Nephron (organoid): Measurements from ENCODE around the gene ARSG.

Source experiments
- H3K27ac Mint-ChIP-seq, 3 experiments: 2 replicates each; pipeline ENCODE4 v1.8.0; 2020; ENCODE audit warnings: mixed read lengths in 3 of 3, mild to moderate bottlenecking in 2 of 3, moderate library complexity in 1 of 3
- H3K27me3 Mint-ChIP-seq: 2 replicates; pipeline ENCODE4 v1.8.0; 2021; ENCODE audit warnings: low read depth, mild to moderate bottlenecking, moderate library complexity, mixed read lengths
- H3K36me3 Mint-ChIP-seq: 2 replicates; pipeline ENCODE4 v1.8.0; 2020; ENCODE audit warnings: low read depth, mixed read lengths
- H3K4me1 Mint-ChIP-seq: 2 replicates; pipeline ENCODE4 v1.8.0; 2020; ENCODE audit warnings: mixed read lengths
- H3K4me3 Mint-ChIP-seq, 3 experiments: 2 replicates each; pipeline ENCODE4 v1.8.0; 2020; ENCODE audit warnings: mild to moderate bottlenecking in 3 of 3, mixed read lengths in 3 of 3, moderate library complexity in 2 of 3
- H3K9me3 Mint-ChIP-seq: 2 replicates; pipeline ENCODE4 v1.8.0; 2020; ENCODE audit warnings: mixed read lengths
- CTCF ChIP-seq, 3 experiments: fragments of 200-600 bp; sonication (generic); IDR thresholded peaks; one replicate each; pipeline ENCODE4 v1.5.0; 2021; ENCODE audit warnings: antibody characterized with exemption in 3 of 3; ENCODE audit not compliant: unreplicated experiment in 3 of 3

The ARSG gene

DNA sequence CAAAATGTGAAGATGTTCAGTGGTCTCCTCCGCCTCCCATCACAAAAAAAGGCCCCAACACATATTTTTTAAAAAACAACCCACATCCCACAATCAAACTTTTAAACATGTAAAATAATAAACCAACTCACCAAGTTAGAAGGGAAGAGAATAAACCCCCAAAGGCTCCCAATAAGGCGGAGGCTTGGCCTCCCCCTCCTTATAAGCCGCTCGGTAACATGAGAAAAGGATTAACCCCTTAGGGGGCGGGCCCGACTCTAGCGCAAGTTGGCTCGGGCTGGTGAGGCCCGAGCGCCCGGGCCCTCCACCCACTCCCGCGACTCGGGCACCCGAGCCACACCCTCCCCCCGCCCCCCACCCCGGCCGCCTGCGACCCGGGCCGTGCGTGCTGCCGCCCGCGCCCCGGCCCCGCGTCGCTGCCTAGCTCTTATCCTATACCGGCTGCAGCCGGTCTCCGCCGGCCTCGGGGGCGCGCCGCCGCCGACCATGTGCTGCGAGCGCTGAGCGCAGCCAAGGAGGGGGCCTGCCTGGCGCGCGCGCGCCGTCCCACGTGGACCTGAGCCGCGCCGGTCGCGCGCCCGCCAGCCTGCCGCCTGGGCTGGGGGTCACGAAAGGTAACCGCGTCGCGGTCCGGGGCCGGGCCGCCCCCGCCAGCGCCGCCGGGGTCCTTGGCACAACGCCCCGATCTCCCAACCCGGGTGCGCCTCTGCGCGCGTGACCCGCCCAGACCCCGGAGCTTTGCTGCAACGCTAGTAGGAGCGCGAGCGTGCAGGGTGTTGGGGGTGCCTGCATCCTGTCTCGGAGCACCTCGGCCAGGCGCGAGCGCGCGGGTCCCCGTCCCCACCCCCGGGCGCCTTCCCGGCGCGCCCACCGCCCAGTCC is at the start of gene ARSG, which contains the start of gene SLC16A6:
Gene ARSG, plus strand, starts transcription at position 541 of the 881 bp plus-strand sequence. CDS start 15,999 bp downstream, outside the sequence.
Gene SLC16A6, minus strand, starts transcription at position 173 of the 881 bp plus-strand sequence. CDS start 12,807 bp downstream, outside the sequence.
- no peak for TF ChIP-seq CTCF (IDR thresholded peaks at IDR 0.05; ENCODE audit: unreplicated experiment in 3 of 3)
- peak within 1 kb of the TSS; percentile 84 to 89 (median 88) for H3K4me3 Mint-ChIP-seq
- H3K9me3 Mint-ChIP-seq = no peaks in the 10 kb centered on the region
- H3K27me3 Mint-ChIP-seq = peaks cover 77% of the 10 kb centered on the region
- no peak within 1 kb of the TSS for H3K27ac Mint-ChIP-seq
- peaks cover 11% of the 10 kb centered on the region for H3K4me1 Mint-ChIP-seq
- no peaks in the 10 kb centered on the region for H3K36me3 Mint-ChIP-seq

- peaks cover 14% of the 10 kb centered on the region for H3K4me1 Mint-ChIP-seq
- H3K36me3 Mint-ChIP-seq = no peaks in the 10 kb centered on the region
- no peak for TF ChIP-seq CTCF (IDR thresholded peaks at IDR 0.05; ENCODE audit: unreplicated experiment in 3 of 3)
- H3K27ac Mint-ChIP-seq = peak overlapping the region; percentile 70 to 86 (median 86)
- H3K4me3 Mint-ChIP-seq = peak overlapping the region; percentile 82 to 95 (median 88)
- H3K27me3 Mint-ChIP-seq = no peaks in the 10 kb centered on the region
- H3K9me3 Mint-ChIP-seq = no peaks in the 10 kb centered on the region
Measured at GRCh38 chr17:68246271-68247028, 44.8 kb upstream of the ARSG start.

DNA sequence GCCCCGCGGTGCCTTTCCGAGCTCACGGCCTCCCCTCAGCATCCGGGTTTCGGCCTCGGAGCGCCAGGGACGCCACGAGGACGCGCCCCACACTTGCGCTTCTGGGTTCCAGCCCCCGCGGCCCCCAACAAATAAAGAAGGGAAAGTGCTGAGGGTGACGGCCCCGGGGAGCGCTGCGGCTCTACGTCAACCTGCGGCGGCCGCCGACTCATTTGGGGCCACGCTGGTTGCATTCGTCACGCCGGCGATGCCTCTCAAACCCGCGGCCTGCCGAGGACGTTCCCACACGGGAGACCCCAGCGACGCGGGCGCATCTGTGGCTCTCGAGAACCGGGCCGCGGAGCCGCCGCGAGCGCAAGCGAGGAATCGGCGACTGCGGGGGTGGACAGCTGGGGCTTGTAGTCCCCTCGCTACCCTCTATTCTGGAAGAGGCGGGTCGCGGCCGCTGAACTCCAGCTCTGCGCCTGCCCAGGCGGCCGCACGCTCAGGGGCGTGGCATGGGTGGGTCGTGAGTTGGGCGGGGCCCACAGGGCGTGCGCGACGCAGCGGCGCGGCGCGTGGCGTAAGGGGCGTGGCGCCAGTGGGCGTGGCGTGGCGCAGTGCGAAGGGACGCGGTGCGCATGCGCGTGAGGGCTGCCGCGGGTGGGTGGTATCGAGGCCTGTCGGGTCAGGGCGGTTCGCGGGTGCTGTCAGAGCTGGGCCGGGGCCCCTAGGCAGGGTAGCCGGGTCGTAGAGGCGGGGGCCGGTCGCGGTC is 43.7 kb upstream of the ARSG start, which contains the start of gene AMZ2:
Gene AMZ2, plus strand, starts transcription at position 599 of the 754 bp plus-strand sequence. CDS start 2,145 bp downstream, outside the sequence.
- peaks cover 14% of the 10 kb centered on the region for H3K4me1 Mint-ChIP-seq
- H3K9me3 Mint-ChIP-seq = no peaks in the 10 kb centered on the region
- peaks cover 5% of the 10 kb centered on the region for H3K36me3 Mint-ChIP-seq
- peak within 1 kb of the TSS; percentile 86 to 87 (median 87) for H3K27ac Mint-ChIP-seq
- TF ChIP-seq CTCF (IDR thresholded peaks at IDR 0.05; ENCODE audit: unreplicated experiment in 3 of 3) = no peak
- H3K27me3 Mint-ChIP-seq = no peaks in the 10 kb centered on the region
- peak within 1 kb of the TSS; percentile 82 to 95 (median 88) for H3K4me3 Mint-ChIP-seq

GRCh38 chr17:68248199-68248825 is 43.0 kb upstream of the ARSG start:
- Mint-ChIP-seq H3K4me1 (peaks cover 14% of the 10 kb centered on the region), H3K27me3 (no peaks in the 10 kb centered on the region), H3K36me3 (peaks cover 11% of the 10 kb centered on the region), H3K9me3 (no peaks in the 10 kb centered on the region), H3K4me3 (peak overlapping the region; percentile 82 to 95 (median 88)), H3K27ac (peak overlapping the region; percentile 86 to 87 (median 87))
- no peak for TF ChIP-seq CTCF (IDR thresholded peaks at IDR 0.05; ENCODE audit: unreplicated experiment in 3 of 3)

- Mint-ChIP-seq H3K27ac (peak overlapping the region; percentile 86 to 87 (median 87)), H3K36me3 (peaks cover 14% of the 10 kb centered on the region)
Measured at GRCh38 chr17:68248891-68249290, 42.4 kb upstream of the ARSG start.

More at GRCh38 chr17:68248891-68249290, 42.4 kb upstream of the ARSG start:
- TF ChIP-seq CTCF (IDR thresholded peaks at IDR 0.05; ENCODE audit: unreplicated experiment in 3 of 3) = no peak
- Mint-ChIP-seq H3K27me3 (no peaks in the 10 kb centered on the region), H3K4me3 (peak overlapping the region; percentile 82 to 95 (median 88)), H3K4me1 (peaks cover 14% of the 10 kb centered on the region), H3K9me3 (no peaks in the 10 kb centered on the region)
